Measurements from ENCODE around the gene SGCD.

DNA sequence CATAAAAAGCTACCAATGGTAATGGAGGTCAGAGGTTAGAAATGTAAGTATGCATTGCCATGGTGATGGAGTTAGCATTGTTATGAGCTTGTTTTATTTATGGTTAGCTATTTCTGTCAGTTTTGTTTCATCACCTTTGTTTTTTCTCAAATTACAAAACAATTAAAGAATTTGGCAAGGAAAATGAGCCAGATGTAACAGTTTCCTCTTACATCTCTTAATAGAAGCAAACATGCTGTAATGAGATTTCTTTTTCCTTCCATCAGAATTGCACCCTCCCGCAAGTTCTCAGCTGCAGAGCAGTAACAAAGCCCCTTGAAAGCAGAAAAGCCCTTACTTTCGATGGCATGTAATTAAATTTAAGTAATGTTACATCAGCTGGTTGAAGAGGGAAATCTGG, 233.0 kb downstream of the SGCD start:
- TF ChIP-seq, protein P1, sequence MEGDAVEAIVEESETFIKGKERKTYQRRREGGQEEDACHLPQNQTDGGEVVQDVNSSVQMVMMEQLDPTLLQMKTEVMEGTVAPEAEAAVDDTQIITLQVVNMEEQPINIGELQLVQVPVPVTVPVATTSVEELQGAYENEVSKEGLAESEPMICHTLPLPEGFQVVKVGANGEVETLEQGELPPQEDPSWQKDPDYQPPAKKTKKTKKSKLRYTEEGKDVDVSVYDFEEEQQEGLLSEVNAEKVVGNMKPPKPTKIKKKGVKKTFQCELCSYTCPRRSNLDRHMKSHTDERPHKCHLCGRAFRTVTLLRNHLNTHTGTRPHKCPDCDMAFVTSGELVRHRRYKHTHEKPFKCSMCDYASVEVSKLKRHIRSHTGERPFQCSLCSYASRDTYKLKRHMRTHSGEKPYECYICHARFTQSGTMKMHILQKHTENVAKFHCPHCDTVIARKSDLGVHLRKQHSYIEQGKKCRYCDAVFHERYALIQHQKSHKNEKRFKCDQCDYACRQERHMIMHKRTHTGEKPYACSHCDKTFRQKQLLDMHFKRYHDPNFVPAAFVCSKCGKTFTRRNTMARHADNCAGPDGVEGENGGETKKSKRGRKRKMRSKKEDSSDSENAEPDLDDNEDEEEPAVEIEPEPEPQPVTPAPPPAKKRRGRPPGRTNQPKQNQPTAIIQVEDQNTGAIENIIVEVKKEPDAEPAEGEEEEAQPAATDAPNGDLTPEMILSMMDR (IDR thresholded peaks at IDR 0.05), result no peak
- no peak for TF ChIP-seq POLR2A (IDR thresholded peaks at IDR 0.05)

Measured in heart left ventricle (tissue), 13 donors.